ENCODE measurements around the gene PRKD1. TPM values are rescaled to one million over a fixed set of nuclear protein-coding genes. Genes with fewer than 3 reads are reported as not detected.
"Not testable (repeated sequence)": the region's sequence is repeated elsewhere in the genome, so short reads cannot be mapped to it uniquely, and the experiment has no call there.

Gene PRKD1
- total RNA-seq, 1 donor from 2014 or later, result 6.7 TPM

- intact Hi-C loops (cut with micrococcal nuclease), result no loop called here
- TF ChIP-seq, protein P1, sequence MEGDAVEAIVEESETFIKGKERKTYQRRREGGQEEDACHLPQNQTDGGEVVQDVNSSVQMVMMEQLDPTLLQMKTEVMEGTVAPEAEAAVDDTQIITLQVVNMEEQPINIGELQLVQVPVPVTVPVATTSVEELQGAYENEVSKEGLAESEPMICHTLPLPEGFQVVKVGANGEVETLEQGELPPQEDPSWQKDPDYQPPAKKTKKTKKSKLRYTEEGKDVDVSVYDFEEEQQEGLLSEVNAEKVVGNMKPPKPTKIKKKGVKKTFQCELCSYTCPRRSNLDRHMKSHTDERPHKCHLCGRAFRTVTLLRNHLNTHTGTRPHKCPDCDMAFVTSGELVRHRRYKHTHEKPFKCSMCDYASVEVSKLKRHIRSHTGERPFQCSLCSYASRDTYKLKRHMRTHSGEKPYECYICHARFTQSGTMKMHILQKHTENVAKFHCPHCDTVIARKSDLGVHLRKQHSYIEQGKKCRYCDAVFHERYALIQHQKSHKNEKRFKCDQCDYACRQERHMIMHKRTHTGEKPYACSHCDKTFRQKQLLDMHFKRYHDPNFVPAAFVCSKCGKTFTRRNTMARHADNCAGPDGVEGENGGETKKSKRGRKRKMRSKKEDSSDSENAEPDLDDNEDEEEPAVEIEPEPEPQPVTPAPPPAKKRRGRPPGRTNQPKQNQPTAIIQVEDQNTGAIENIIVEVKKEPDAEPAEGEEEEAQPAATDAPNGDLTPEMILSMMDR (IDR thresholded peaks at IDR 0.05), result no peak
- H3K36me3 Mint-ChIP-seq (ENCODE audit: low read depth), result no peaks in the 10 kb centered on the region
- CTCF ChIA-PET, result no interaction called here
- POLR2A ChIA-PET, result no interaction called here
- peaks cover 3% of the 10 kb centered on the region for H3K9me3 Mint-ChIP-seq
- ATAC-seq (ENCODE audit: low read depth), result no peak
- peaks cover 9% of the 10 kb centered on the region for H3K4me1 Mint-ChIP-seq
- H3K27me3 Mint-ChIP-seq, result no peaks in the 10 kb centered on the region
- no peak overlapping the region for H3K27ac Mint-ChIP-seq
- no peak for DNase-seq
- no peak overlapping the region for H3K4me3 Mint-ChIP-seq
Observed at GRCh38 chr14:29738950-29739349, 188.7 kb downstream of the PRKD1 start.

- POLR2A ChIA-PET, result no interaction called here
- TF ChIP-seq, protein P1 (IDR thresholded peaks at IDR 0.05), result no peak
- ATAC-seq (ENCODE audit: low read depth), result no peak
- Mint-ChIP-seq H3K27me3 (no peaks in the 10 kb centered on the region), H3K4me3 (no peak overlapping the region), H3K4me1 (peaks cover 9% of the 10 kb centered on the region), H3K36me3 (ENCODE audit: low read depth) (no peaks in the 10 kb centered on the region), H3K27ac (no peak overlapping the region), H3K9me3 (peaks cover 3% of the 10 kb centered on the region)
- intact Hi-C loops (cut with micrococcal nuclease), result no loop called here
- no peak for DNase-seq
- CTCF ChIA-PET, result no interaction called here
Observed at GRCh38 chr14:29738056-29738455, 189.6 kb downstream of the PRKD1 start.

GRCh38 chr14:29735459-29735858 lies 192.2 kb downstream of the PRKD1 start:
- Mint-ChIP-seq H3K9me3 (peaks cover 3% of the 10 kb centered on the region), H3K36me3 (ENCODE audit: low read depth) (no peaks in the 10 kb centered on the region), H3K27me3 (no peaks in the 10 kb centered on the region), H3K27ac (no peak overlapping the region), H3K4me3 (no peak overlapping the region), H3K4me1 (peaks cover 9% of the 10 kb centered on the region)
- TF ChIP-seq, protein P1 (IDR thresholded peaks at IDR 0.05), result no peak
- ChIA-PET POLR2A (no interaction called here), CTCF (no interaction called here)
- intact Hi-C loops (cut with micrococcal nuclease), result no loop called here
- no peak for DNase-seq
- no peak for ATAC-seq (ENCODE audit: low read depth)

DNA sequence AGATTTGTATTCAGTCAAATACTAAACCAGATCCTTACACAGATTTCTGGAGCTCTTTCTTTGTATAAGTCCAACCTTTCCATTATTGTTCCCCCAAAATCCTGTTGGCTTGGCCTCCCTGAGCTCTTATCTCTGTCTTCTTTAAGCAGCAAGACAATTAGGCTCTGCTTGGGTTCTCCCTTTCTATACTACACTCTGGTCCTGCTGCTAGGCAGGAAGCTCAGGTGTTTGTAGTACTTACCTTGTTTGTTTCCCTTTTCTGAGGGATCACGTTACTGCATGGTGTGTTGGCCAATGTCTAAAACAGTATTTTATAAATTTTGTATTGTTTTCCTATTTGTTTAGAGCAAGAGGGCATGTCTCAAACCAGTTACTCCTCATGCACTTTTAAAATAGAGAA lies 192.9 kb downstream of the PRKD1 start:
- intact Hi-C loops (cut with micrococcal nuclease), result no loop called here
- H3K4me3 Mint-ChIP-seq, result no peak overlapping the region
- no peak for ATAC-seq (ENCODE audit: low read depth)
- H3K27ac Mint-ChIP-seq, result no peak overlapping the region
- H3K4me1 Mint-ChIP-seq, result peaks cover 9% of the 10 kb centered on the region
- peaks cover 3% of the 10 kb centered on the region for H3K9me3 Mint-ChIP-seq
- no peak for DNase-seq
- no peaks in the 10 kb centered on the region for H3K36me3 Mint-ChIP-seq (ENCODE audit: low read depth)
- ChIA-PET POLR2A (no interaction called here), CTCF (no interaction called here)
- TF ChIP-seq, protein P1 (IDR thresholded peaks at IDR 0.05), result no peak
- no peaks in the 10 kb centered on the region for H3K27me3 Mint-ChIP-seq

DNA sequence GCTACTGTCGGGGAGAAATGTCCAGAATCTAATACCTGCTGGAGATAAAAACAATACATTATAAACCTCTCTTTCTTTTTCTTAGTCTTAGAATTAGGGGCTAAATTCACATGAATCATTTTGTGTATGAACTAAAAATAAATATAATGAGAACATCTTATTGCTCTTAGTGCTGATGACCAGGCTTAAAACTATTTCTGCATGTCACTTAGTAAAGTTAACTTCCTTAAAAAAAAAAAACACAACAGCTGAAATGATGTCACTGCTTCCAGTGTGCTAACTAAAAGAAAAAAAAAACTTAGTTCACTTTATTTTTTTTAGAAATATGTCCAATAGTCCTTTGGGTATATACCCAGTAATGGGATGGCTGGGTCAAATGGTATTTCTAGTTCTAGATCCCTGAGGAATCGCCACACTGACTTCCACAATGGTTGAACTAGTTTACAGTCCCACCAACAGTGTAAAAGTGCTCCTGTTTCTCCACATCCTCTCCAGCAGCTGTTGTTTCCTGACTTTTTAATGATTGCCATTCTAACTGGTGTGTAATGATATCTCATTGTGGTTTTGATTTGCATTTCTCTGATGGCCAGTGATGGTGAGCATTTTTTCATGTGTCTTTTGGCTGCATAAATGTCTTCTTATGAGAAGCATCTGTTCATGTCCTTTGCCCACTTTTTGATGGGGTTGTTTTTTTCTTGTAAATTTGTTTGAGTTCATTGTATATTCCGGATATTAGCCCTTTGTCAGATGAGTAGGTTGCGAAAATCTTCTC lies 200.9 kb downstream of the PRKD1 start:
- H3K27ac Mint-ChIP-seq; H3K9me3 Mint-ChIP-seq; intact Hi-C loops (cut with micrococcal nuclease); H3K27me3 Mint-ChIP-seq; DNase-seq; ATAC-seq (ENCODE audit: low read depth); H3K4me3 Mint-ChIP-seq; H3K36me3 Mint-ChIP-seq (ENCODE audit: low read depth); H3K4me1 Mint-ChIP-seq; POLR2A ChIA-PET; CTCF ChIA-PET: not testable (repeated sequence)

DNA sequence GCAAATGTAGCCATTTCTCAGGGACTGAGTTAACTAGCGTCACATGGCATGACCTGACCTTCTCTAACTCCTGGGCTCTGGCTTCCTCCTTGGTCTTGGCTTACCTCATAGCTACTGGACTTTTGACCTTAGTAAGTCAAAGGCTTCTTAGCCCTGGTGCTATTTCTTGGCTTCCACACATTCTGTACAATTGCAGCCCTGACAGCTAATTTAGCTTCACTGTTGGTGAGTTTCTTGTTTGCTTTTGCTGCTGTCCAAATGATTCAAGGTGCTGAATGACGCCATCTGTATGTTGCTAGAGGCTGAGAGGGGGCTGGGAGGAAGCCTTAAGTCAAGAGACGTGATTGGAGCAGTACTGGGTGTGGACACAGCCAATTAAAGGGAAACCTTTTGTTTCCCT lies 202.7 kb downstream of the PRKD1 start:
- ChIA-PET POLR2A (no interaction called here), CTCF (no interaction called here)
- Mint-ChIP-seq H3K27ac (no peak overlapping the region), H3K36me3 (ENCODE audit: low read depth) (no peaks in the 10 kb centered on the region), H3K27me3 (no peaks in the 10 kb centered on the region), H3K9me3 (no peaks in the 10 kb centered on the region), H3K4me1 (no peaks in the 10 kb centered on the region), H3K4me3 (no peak overlapping the region)
- TF ChIP-seq, protein P1 (IDR thresholded peaks at IDR 0.05), result no peak
- intact Hi-C loops (cut with micrococcal nuclease), result no loop called here
- no peak for ATAC-seq (ENCODE audit: low read depth)
- DNase-seq, result no peak

All from activated B cell treated with CpG ODN at 0.5 μM for 24 hours (primary cell).